ENCODE data around the gene KMT5B. TPM values are rescaled to one million over a fixed set of nuclear protein-coding genes. Genes with fewer than 3 reads are reported as not detected.

Gene KMT5B
- total RNA-seq (2021): 39.3 to 43.8 TPM (median 39.8 TPM) in 3 replicates
- Bru-seq, nascent RNA: percentile 81 among the genes with signal in this experiment
- long read RNA-seq, experiment 1, partial matches to known transcripts: 131 of 219 reads
- long read RNA-seq, experiment 1, other reads (novel, unspliced or antisense): 88 of 219 reads
- long read RNA-seq, experiment 2, partial matches to known transcripts: 21 of 59 reads
- long read RNA-seq, experiment 2, other reads (novel, unspliced or antisense): 37 of 59 reads
- long read RNA-seq, experiment 3, partial matches to known transcripts: 3 of 26 reads
- long read RNA-seq, experiment 3, other reads (novel, unspliced or antisense): 23 of 26 reads

DNA sequence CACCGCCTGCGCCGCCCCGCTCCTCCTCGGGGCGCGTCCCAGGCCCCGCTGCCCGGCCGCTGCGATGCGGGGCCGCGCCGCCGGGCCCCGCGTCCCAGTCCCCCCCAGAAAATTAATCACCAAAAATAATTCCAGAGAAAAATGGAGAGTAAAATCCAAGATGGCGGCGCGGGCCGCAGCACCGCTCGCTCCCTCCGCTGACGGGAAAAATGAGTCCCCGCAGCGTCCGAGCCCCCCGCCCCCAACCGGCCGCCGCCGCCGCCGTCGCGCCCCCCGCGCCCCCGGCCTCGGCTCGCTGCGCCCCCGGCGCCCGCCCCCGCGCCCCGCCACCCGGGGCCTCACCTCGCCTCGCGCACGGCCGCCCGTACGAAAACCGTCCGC is at the start of gene KMT5B:
Gene KMT5B (minus strand): TSS at position 162 of the 381 bp plus-strand sequence. CDS start 23,220 bp downstream, outside the sequence.
- no peak for ATAC-seq
- Mint-ChIP-seq H3K9me3 (no peaks in the 10 kb centered on the region), H3K27me3 (ENCODE audit: low read depth) (peaks cover 9% of the 10 kb centered on the region)

More for the DNA sequence above, at the start of gene KMT5B:
- TF ChIP-seq USF2 (CRISPR knock-in tag; IDR thresholded peaks at IDR 0.05) (no peak), ZNF317 (CRISPR knock-in tag; IDR thresholded peaks at IDR 0.05; ENCODE audit: borderline replicate concordance, low read depth) (no peak), ZNF671 (CRISPR knock-in tag; IDR thresholded peaks at IDR 0.05) (no peak), ZNF532 (CRISPR knock-in tag; IDR thresholded peaks at IDR 0.05; ENCODE audit: borderline replicate concordance) (no peak), NFATC4 (CRISPR knock-in tag; IDR thresholded peaks at IDR 0.05) (no peak)
- TF ChIP-seq, protein P1, sequence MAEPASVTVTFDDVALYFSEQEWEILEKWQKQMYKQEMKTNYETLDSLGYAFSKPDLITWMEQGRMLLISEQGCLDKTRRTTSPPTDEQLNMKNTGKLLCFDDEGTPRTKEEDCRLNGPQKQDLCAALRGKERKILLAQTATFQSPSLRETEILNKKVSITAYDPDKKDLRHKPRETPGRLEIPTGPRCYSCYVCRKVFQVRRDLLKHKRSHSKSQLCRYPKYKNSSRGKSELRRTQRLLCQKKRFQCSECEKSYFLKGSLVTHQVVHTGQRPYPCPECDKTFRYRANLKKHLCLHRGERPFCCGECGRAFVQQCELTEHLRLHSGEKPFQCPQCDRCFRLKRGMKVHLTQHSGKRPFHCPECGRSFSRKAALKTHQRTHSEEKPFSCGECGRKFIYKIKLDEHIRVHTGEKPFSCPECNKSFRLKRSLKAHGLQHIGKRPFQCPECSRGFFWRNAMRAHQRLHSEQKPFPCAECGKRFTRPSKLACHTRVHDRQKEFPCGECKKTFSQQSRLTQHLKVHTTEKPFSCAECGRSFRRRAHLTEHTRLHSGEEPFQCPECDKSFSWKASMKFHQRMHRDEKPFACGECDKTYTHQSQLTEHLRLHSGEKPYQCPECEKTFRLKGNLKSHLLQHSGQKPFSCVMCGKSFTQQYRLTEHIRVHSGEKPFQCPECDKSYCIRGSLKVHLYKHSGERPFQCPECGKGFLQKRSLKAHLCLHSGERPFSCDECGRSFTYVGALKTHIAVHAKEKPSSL (CRISPR knock-in tag; conservative IDR thresholded peaks at IDR 0.05): no peak
- TF ChIP-seq, protein P2, sequence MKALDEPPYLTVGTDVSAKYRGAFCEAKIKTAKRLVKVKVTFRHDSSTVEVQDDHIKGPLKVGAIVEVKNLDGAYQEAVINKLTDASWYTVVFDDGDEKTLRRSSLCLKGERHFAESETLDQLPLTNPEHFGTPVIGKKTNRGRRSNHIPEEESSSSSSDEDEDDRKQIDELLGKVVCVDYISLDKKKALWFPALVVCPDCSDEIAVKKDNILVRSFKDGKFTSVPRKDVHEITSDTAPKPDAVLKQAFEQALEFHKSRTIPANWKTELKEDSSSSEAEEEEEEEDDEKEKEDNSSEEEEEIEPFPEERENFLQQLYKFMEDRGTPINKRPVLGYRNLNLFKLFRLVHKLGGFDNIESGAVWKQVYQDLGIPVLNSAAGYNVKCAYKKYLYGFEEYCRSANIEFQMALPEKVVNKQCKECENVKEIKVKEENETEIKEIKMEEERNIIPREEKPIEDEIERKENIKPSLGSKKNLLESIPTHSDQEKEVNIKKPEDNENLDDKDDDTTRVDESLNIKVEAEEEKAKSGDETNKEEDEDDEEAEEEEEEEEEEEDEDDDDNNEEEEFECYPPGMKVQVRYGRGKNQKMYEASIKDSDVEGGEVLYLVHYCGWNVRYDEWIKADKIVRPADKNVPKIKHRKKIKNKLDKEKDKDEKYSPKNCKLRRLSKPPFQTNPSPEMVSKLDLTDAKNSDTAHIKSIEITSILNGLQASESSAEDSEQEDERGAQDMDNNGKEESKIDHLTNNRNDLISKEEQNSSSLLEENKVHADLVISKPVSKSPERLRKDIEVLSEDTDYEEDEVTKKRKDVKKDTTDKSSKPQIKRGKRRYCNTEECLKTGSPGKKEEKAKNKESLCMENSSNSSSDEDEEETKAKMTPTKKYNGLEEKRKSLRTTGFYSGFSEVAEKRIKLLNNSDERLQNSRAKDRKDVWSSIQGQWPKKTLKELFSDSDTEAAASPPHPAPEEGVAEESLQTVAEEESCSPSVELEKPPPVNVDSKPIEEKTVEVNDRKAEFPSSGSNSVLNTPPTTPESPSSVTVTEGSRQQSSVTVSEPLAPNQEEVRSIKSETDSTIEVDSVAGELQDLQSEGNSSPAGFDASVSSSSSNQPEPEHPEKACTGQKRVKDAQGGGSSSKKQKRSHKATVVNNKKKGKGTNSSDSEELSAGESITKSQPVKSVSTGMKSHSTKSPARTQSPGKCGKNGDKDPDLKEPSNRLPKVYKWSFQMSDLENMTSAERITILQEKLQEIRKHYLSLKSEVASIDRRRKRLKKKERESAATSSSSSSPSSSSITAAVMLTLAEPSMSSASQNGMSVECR (CRISPR knock-in tag; IDR thresholded peaks at IDR 0.05; ENCODE audit: borderline replicate concordance): no peak
- Mint-ChIP-seq H3K36me3 (no peaks in the 10 kb centered on the region), H3K4me1 (peaks cover 48% of the 10 kb centered on the region), H3K4me3 (peak within 1 kb of the TSS; percentile 99), H3K27ac (peak within 1 kb of the TSS; percentile 99)
- POLR2A ChIA-PET: interaction anchor here (1.0 kb wide), 1 partner anchor 59 kb away, joined by 3 read pairs; the partner anchor contains the start of gene C11orf24
- DNase-seq (ENCODE audit: low spot score): peak; percentile 61
- CTCF ChIA-PET: no interaction called here
